Subcutaneous abdominal adipose tissue (tissue), 5 donors: ENCODE data around the gene LRRC8B.
A peak's percentile ranks its signal among the peaks of the same experiment; 100 is the strongest.

Experiments used
- H3K27ac ChIP-seq: one replicate; pipeline ENCODE4 v1.7.0; 2013; ENCODE audit warnings: low read depth, mild to moderate bottlenecking, inconsistent platforms, low read length, moderate library complexity
- H3K27me3 ChIP-seq, 5 donors: one replicate each; pipeline ENCODE4 v1.7.0; 2013; ENCODE audit warnings: low read length in 5 of 5, inconsistent platforms in 1 of 5; ENCODE audit not compliant: control insufficient read depth in 5 of 5, insufficient read depth in 4 of 5
- H3K36me3 ChIP-seq, 5 donors: one replicate each; pipeline ENCODE4 v1.7.0; 2013; ENCODE audit warnings: low read length in 5 of 5; ENCODE audit not compliant: control insufficient read depth in 5 of 5, insufficient read depth in 5 of 5
- H3K4me1 ChIP-seq, 5 donors: one replicate each; pipeline ENCODE4 v1.7.0; 2013; ENCODE audit warnings: low read length in 5 of 5, mild to moderate bottlenecking in 3 of 5, moderate library complexity in 1 of 5; ENCODE audit not compliant: control insufficient read depth in 5 of 5, insufficient read depth in 5 of 5
- H3K4me3 ChIP-seq, 5 donors: one replicate each; pipeline ENCODE4 v1.7.0; 2013; ENCODE audit warnings: low read length in 5 of 5, low read depth in 1 of 5
- H3K9ac ChIP-seq, 5 donors: one replicate each; pipeline ENCODE4 v1.7.0; 2013; ENCODE audit warnings: low read length in 5 of 5, mild to moderate bottlenecking in 4 of 5, moderate library complexity in 3 of 5
- H3K9me3 ChIP-seq, 5 donors: one replicate each; pipeline ENCODE4 v1.7.0; 2013; ENCODE audit warnings: low read length in 5 of 5; ENCODE audit not compliant: control insufficient read depth in 5 of 5
- donor health status: healthy.
- donor health status: healthy.
- donor health status: healthy.
- donor health status: healthy.
- donor health status: healthy.

Gene LRRC8B

GRCh38 chr1:89524369-89525168, at the start of gene LRRC8B:
Gene LRRC8B, plus strand, starts transcription at chr1:89524829. Its CDS starts 57,822 bp downstream, at chr1:89582651.
- peak within 1 kb of the TSS; percentile 81 to 100 (median 96) for H3K9ac ChIP-seq
- peaks cover 3 to 44% (median 24%) of the 10 kb centered on the region in 5 donors for H3K4me1 ChIP-seq
- peak within 1 kb of the TSS; percentile 82 to 100 (median 99) for H3K4me3 ChIP-seq
- no peaks in the 10 kb centered on the region for H3K9me3 ChIP-seq
- H3K27ac ChIP-seq, result peak within 1 kb of the TSS; percentile 96
- peaks cover 0 to 4% (median 0%) of the 10 kb centered on the region in 5 donors for H3K36me3 ChIP-seq
- H3K27me3 ChIP-seq, result no peaks in the 10 kb centered on the region

GRCh38 chr1:89475269-89475668, 49.4 kb upstream of the LRRC8B start:
- H3K4me1 ChIP-seq, result no peaks in the 10 kb centered on the region
- no peaks in the 10 kb centered on the region for H3K27me3 ChIP-seq
- no peak overlapping the region for H3K4me3 ChIP-seq
- H3K36me3 ChIP-seq, result no peaks in the 10 kb centered on the region
- H3K9ac ChIP-seq, result no peak overlapping the region
- H3K27ac ChIP-seq, result no peak overlapping the region
- peaks cover 0 to 4% (median 0%) of the 10 kb centered on the region in 5 donors for H3K9me3 ChIP-seq

GRCh38 chr1:89476072-89476471, 48.6 kb upstream of the LRRC8B start:
- Histone ChIP-seq H3K9me3 (peaks cover 0 to 4% (median 0%) of the 10 kb centered on the region in 5 donors), H3K9ac (no peak overlapping the region), H3K36me3 (no peaks in the 10 kb centered on the region), H3K4me3 (no peak overlapping the region), H3K27ac (no peak overlapping the region), H3K4me1 (no peaks in the 10 kb centered on the region), H3K27me3 (no peaks in the 10 kb centered on the region)

GRCh38 chr1:89483010-89483756, 41.4 kb upstream of the LRRC8B start:
- H3K9ac ChIP-seq, result no peak overlapping the region
- H3K27ac ChIP-seq, result no peak overlapping the region
- no peaks in the 10 kb centered on the region for H3K36me3 ChIP-seq
- H3K4me1 ChIP-seq, result no peaks in the 10 kb centered on the region
- H3K4me3 ChIP-seq, result no peak overlapping the region
- H3K27me3 ChIP-seq, result no peaks in the 10 kb centered on the region
- peaks cover 0 to 3% (median 0%) of the 10 kb centered on the region in 5 donors for H3K9me3 ChIP-seq

GRCh38 chr1:89483757-89484077, 40.9 kb upstream of the LRRC8B start:
- no peak overlapping the region for H3K27ac ChIP-seq
- no peaks in the 10 kb centered on the region for H3K36me3 ChIP-seq
- no peak overlapping the region for H3K9ac ChIP-seq

GRCh38 chr1:89484092-89485038, 40.3 kb upstream of the LRRC8B start:
- H3K9me3 ChIP-seq, result peaks cover 0 to 3% (median 0%) of the 10 kb centered on the region in 5 donors
- H3K9ac ChIP-seq, result no peak overlapping the region
- no peaks in the 10 kb centered on the region for H3K27me3 ChIP-seq
- no peak overlapping the region for H3K27ac ChIP-seq
- H3K36me3 ChIP-seq, result no peaks in the 10 kb centered on the region
- H3K4me3 ChIP-seq, result no peak overlapping the region
- no peaks in the 10 kb centered on the region for H3K4me1 ChIP-seq

More at GRCh38 chr1:89483757-89484077, 40.9 kb upstream of the LRRC8B start:
- Histone ChIP-seq H3K4me1 (no peaks in the 10 kb centered on the region), H3K27me3 (no peaks in the 10 kb centered on the region), H3K4me3 (no peak overlapping the region), H3K9me3 (peaks cover 0 to 3% (median 0%) of the 10 kb centered on the region in 5 donors)

GRCh38 chr1:89487972-89488371, 36.7 kb upstream of the LRRC8B start:
- H3K4me3 ChIP-seq, result no peak overlapping the region
- no peaks in the 10 kb centered on the region for H3K36me3 ChIP-seq
- H3K4me1 ChIP-seq, result no peaks in the 10 kb centered on the region

GRCh38 chr1:89489047-89489729, 35.4 kb upstream of the LRRC8B start:
- no peak overlapping the region for H3K27ac ChIP-seq
- H3K4me1 ChIP-seq, result no peaks in the 10 kb centered on the region
- H3K36me3 ChIP-seq, result no peaks in the 10 kb centered on the region
- H3K9me3 ChIP-seq, result no peaks in the 10 kb centered on the region
- H3K4me3 ChIP-seq, result no peak overlapping the region
- H3K9ac ChIP-seq, result no peak overlapping the region
- no peaks in the 10 kb centered on the region for H3K27me3 ChIP-seq

More at GRCh38 chr1:89487972-89488371, 36.7 kb upstream of the LRRC8B start:
- Histone ChIP-seq H3K9me3 (no peaks in the 10 kb centered on the region), H3K9ac (no peak overlapping the region), H3K27ac (no peak overlapping the region), H3K27me3 (no peaks in the 10 kb centered on the region)

GRCh38 chr1:89490389-89490788, 34.2 kb upstream of the LRRC8B start:
- no peak overlapping the region for H3K9ac ChIP-seq
- H3K9me3 ChIP-seq, result no peaks in the 10 kb centered on the region
- no peaks in the 10 kb centered on the region for H3K36me3 ChIP-seq
- H3K4me3 ChIP-seq, result no peak overlapping the region
- H3K4me1 ChIP-seq, result no peaks in the 10 kb centered on the region
- H3K27ac ChIP-seq, result no peak overlapping the region
- no peaks in the 10 kb centered on the region for H3K27me3 ChIP-seq
